Ishikawa (cell line): Measurements from ENCODE around the gene PLSCR1.

Experiments used
- CEBPB ChIP-seq: IDR thresholded peaks from 2 replicates; pipeline ENCODE4 v1.6.1; 2012
- CREB1 ChIP-seq: IDR thresholded peaks from 2 replicates; pipeline ENCODE4 v1.6.1; 2012; ENCODE audit warnings: low read depth
- EGR1 ChIP-seq: IDR thresholded peaks from 2 replicates; pipeline ENCODE4 v1.6.1; 2012
- EP300 ChIP-seq: IDR thresholded peaks from 2 replicates; pipeline ENCODE4 v1.6.1; 2012; ENCODE audit warnings: borderline replicate concordance
- FOXM1 ChIP-seq: IDR thresholded peaks from 2 replicates; pipeline ENCODE4 v1.6.1; 2012; ENCODE audit warnings: low read depth, borderline replicate concordance
- MAX ChIP-seq: IDR thresholded peaks from 2 replicates; pipeline ENCODE4 v1.6.1; 2012
- NFIC ChIP-seq: IDR thresholded peaks from 2 replicates; pipeline ENCODE4 v1.6.1; 2012
- RAD21 ChIP-seq: IDR thresholded peaks from 2 replicates; pipeline ENCODE4 v1.6.1; 2012; ENCODE audit warnings: low read depth
- REST ChIP-seq: IDR thresholded peaks from 2 replicates; pipeline ENCODE4 v1.6.1; 2012; ENCODE audit warnings: low read depth, mild to moderate bottlenecking
- TAF1 ChIP-seq: IDR thresholded peaks from 2 replicates; pipeline ENCODE4 v1.6.1; 2012; ENCODE audit warnings: low read depth, mild to moderate bottlenecking
- TCF12 ChIP-seq: IDR thresholded peaks from 2 replicates; pipeline ENCODE4 v1.6.1; 2012; ENCODE audit warnings: low read depth
- TEAD4 ChIP-seq: IDR thresholded peaks from 2 replicates; pipeline ENCODE4 v1.6.1; 2012
- USF1 ChIP-seq: IDR thresholded peaks from 2 replicates; pipeline ENCODE4 v1.6.1; 2012
- YY1 ChIP-seq: IDR thresholded peaks from 2 replicates; pipeline ENCODE4 v1.6.1; 2012; ENCODE audit warnings: low read depth
- ZBTB7A ChIP-seq: IDR thresholded peaks from 2 replicates; pipeline ENCODE4 v1.6.1; 2012; ENCODE audit warnings: low read depth

The PLSCR1 gene

GRCh38 chr3:146544002-146544928, at the start of gene PLSCR1:
Gene PLSCR1, minus strand, starts transcription at chr3:146544607. Its CDS starts 8,055 bp downstream, at chr3:146536552.
- TF ChIP-seq TAF1 (peak; percentile 70), ZBTB7A (no peak), REST (0 out of 2 replicates have a peak, but pooled peaks have one; percentile 28), RAD21 (no peak), TCF12 (no peak; the same call in 1 of the 2 replicates), TEAD4 (no peak), NFIC (0 out of 2 replicates have a peak, but pooled peaks have one; percentile 7), CEBPB (peak; percentile 24; the same call in 1 of the 2 replicates), EP300 (no peak), USF1 (no peak), CREB1 (0 out of 2 replicates have a peak, but pooled peaks have one; percentile 21), FOXM1 (no peak), EGR1 (0 out of 2 replicates have a peak, but pooled peaks have one; percentile 16), YY1 (no peak), MAX (peak; percentile 64)

GRCh38 chr3:146593776-146594175, 49.4 kb upstream of the PLSCR1 start:
- TF ChIP-seq TAF1, result no peak
- no peak for TF ChIP-seq REST
- TF ChIP-seq EGR1, result no peak
- no peak for TF ChIP-seq CREB1
- TF ChIP-seq YY1, result no peak
- no peak for TF ChIP-seq ZBTB7A
- TF ChIP-seq NFIC, result no peak
- TF ChIP-seq FOXM1, result no peak

GRCh38 chr3:146590521-146590920, 46.1 kb upstream of the PLSCR1 start:
- TF ChIP-seq MAX, result no peak
- TF ChIP-seq ZBTB7A, result no peak
- no peak for TF ChIP-seq REST
- TF ChIP-seq EGR1, result no peak
- no peak for TF ChIP-seq TCF12
- no peak for TF ChIP-seq TEAD4
- TF ChIP-seq EP300, result no peak
- no peak for TF ChIP-seq CEBPB
- TF ChIP-seq YY1, result no peak

GRCh38 chr3:146589899-146590508, 45.6 kb upstream of the PLSCR1 start:
- TF ChIP-seq RAD21 (peak; percentile 51; the same call in 1 of the 2 replicates), TEAD4 (no peak)
